ENCODE measurements around the gene MOB2. TPM values are rescaled to one million over a fixed set of nuclear protein-coding genes. Genes with fewer than 3 reads are reported as not detected.
"Not testable (repeated sequence)": the region's sequence is repeated elsewhere in the genome, so short reads cannot be mapped to it uniquely, and the experiment has no call there.

The MOB2 gene
- total RNA-seq, 1 donor from 2014 or later = 95.4 TPM

GRCh38 chr11:1437500-1437899 lies 49.1 kb downstream of the MOB2 start:
- DNase-seq (ENCODE audit: low spot score in 2 of 2) = no peak
- no peaks in the 10 kb centered on the region for H3K4me1 ChIP-seq

GRCh38 chr11:1436468-1437039 lies 50.0 kb downstream of the MOB2 start:
- Histone ChIP-seq H3K4me3 (no peak overlapping the region), H3K9me3 (no peaks in the 10 kb centered on the region), H3K27me3 (no peaks in the 10 kb centered on the region), H3K4me1 (no peaks in the 10 kb centered on the region), H3K27ac (no peak overlapping the region), H3K36me3 (no peaks in the 10 kb centered on the region)
- DNase-seq (ENCODE audit: low spot score in 2 of 2) = no peak
- TF ChIP-seq, protein P1, sequence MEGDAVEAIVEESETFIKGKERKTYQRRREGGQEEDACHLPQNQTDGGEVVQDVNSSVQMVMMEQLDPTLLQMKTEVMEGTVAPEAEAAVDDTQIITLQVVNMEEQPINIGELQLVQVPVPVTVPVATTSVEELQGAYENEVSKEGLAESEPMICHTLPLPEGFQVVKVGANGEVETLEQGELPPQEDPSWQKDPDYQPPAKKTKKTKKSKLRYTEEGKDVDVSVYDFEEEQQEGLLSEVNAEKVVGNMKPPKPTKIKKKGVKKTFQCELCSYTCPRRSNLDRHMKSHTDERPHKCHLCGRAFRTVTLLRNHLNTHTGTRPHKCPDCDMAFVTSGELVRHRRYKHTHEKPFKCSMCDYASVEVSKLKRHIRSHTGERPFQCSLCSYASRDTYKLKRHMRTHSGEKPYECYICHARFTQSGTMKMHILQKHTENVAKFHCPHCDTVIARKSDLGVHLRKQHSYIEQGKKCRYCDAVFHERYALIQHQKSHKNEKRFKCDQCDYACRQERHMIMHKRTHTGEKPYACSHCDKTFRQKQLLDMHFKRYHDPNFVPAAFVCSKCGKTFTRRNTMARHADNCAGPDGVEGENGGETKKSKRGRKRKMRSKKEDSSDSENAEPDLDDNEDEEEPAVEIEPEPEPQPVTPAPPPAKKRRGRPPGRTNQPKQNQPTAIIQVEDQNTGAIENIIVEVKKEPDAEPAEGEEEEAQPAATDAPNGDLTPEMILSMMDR (IDR thresholded peaks at IDR 0.05) = no peak
- intact Hi-C loops (cut with DNase I) = no loop called here

More at GRCh38 chr11:1437500-1437899, 49.1 kb downstream of the MOB2 start:
- Histone ChIP-seq H3K27ac (no peak overlapping the region), H3K27me3 (peaks cover 1% of the 10 kb centered on the region), H3K9me3 (no peaks in the 10 kb centered on the region), H3K36me3 (no peaks in the 10 kb centered on the region), H3K4me3 (no peak overlapping the region)
- intact Hi-C loops (cut with DNase I) = no loop called here
- TF ChIP-seq, protein P1 (IDR thresholded peaks at IDR 0.05) = no peak

DNA sequence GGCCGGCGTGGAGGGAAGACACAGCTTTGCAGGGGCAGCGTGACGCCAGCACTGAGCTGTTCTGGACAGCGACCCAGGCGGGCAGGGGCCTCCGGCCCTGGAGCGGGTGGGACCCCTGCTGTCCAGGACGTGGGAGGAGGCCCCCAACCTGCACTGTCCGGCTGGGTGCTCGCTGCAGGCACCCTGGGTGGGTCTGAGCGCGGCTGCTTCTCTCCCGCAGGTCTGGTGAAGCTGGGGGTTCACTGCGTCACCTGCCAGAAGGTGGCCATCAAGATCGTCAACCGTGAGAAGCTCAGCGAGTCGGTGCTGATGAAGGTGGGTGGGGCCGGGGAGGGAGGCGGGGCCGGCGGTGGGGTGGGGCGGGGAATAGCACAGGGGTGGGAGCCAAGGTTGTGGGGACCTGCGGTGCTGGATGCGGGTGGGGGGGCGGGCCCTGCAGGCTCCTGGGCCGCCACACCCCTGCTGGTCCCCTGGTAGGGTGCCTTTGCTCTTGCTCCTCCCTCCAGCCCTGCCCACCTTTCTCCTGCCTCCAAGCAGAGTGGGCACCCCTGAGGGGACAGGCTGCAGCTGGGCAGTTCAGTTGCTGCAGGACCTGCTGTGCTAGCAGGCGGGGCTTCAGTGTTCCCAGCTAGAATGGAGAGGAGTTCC lies 50.6 kb downstream of the MOB2 start:
- TF ChIP-seq, protein P1 (IDR thresholded peaks at IDR 0.05) = no peak
- Histone ChIP-seq H3K4me1 (no peaks in the 10 kb centered on the region), H3K9me3 (no peaks in the 10 kb centered on the region), H3K36me3 (no peaks in the 10 kb centered on the region), H3K27ac (no peak overlapping the region), H3K4me3 (no peak overlapping the region), H3K27me3 (no peaks in the 10 kb centered on the region)
- no peak for DNase-seq (ENCODE audit: low spot score in 2 of 2)
- intact Hi-C loops (cut with DNase I) = no loop called here

GRCh38 chr11:1435479-1435819 lies 51.1 kb downstream of the MOB2 start:
- DNase-seq (ENCODE audit: low spot score in 2 of 2); H3K4me3 ChIP-seq; H3K4me1 ChIP-seq; H3K9me3 ChIP-seq; intact Hi-C loops (cut with DNase I); H3K36me3 ChIP-seq; H3K27me3 ChIP-seq; H3K27ac ChIP-seq: not testable (repeated sequence)

GRCh38 chr11:1433977-1434640 lies 52.5 kb downstream of the MOB2 start:
- Histone ChIP-seq H3K4me1 (no peaks in the 10 kb centered on the region), H3K4me3 (no peak overlapping the region), H3K36me3 (no peaks in the 10 kb centered on the region), H3K27ac (no peak overlapping the region), H3K9me3 (no peaks in the 10 kb centered on the region), H3K27me3 (no peaks in the 10 kb centered on the region)
- TF ChIP-seq, protein P1 (IDR thresholded peaks at IDR 0.05) = no peak
- DNase-seq (ENCODE audit: low spot score in 2 of 2) = no peak
- intact Hi-C loops (cut with DNase I) = no loop called here

DNA sequence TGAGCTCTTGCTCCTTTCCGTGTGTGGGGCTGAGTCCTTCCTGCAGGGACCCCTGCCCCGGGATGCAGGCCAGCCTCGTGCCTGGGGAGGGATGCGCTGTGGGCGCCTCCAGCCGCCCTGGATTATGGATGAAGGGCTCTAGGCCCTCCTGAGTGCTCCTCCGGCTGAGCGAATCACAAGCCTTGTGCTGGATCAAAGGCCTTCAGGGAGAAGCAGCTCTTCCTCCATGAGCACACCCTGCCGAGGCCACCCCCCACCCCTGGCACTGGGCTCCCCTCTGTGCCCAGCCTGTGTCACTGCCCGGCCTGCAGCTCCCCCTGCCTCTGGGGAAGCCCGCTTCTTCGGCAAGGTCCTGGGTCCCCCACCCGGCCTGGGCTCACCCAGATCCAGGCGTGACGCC lies 53.0 kb downstream of the MOB2 start:
- no peaks in the 10 kb centered on the region for H3K4me1 ChIP-seq
- no peaks in the 10 kb centered on the region for H3K9me3 ChIP-seq
- H3K27me3 ChIP-seq = no peaks in the 10 kb centered on the region
- no peaks in the 10 kb centered on the region for H3K36me3 ChIP-seq
- TF ChIP-seq, protein P1 (IDR thresholded peaks at IDR 0.05) = no peak
- H3K4me3 ChIP-seq = no peak overlapping the region
- no peak for DNase-seq (ENCODE audit: low spot score in 2 of 2)
- intact Hi-C loops (cut with DNase I) = no loop called here
- H3K27ac ChIP-seq = no peak overlapping the region

Measured in ascending aorta (tissue), 2 donors.